Liver (tissue), 9 donors: ENCODE data around the gene PFKL. TPM values are rescaled to one million over a fixed set of nuclear protein-coding genes. Genes with fewer than 3 reads are reported as not detected.
"Not testable (repeated sequence)": the region's sequence is repeated elsewhere in the genome, so short reads cannot be mapped to it uniquely, and the experiment has no call there.

Source experiments
- DNase-seq: peaks from one replicate; pipeline ENCODE4 v3.0.0-alpha.2; 2017; ENCODE audit warnings: low spot score
- H3K27ac ChIP-seq, 2 donors: one replicate each; pipeline ENCODE4 v1.7.0; 2013; ENCODE audit warnings: inconsistent platforms in 2 of 2, low read length in 2 of 2, control low read depth in 1 of 2, low read depth in 1 of 2, mild to moderate bottlenecking in 1 of 2
- H3K27me3 ChIP-seq, 4 donors: one replicate each; pipeline versions ENCODE4 v1.6.1 to v1.7.0; 2013; ENCODE audit warnings: low read length in 3 of 4, inconsistent platforms in 1 of 4, mild to moderate bottlenecking in 1 of 4, moderate library complexity in 1 of 4; ENCODE audit not compliant: control insufficient read depth in 4 of 4, insufficient read depth in 4 of 4
- H3K36me3 ChIP-seq, 4 donors: one replicate each; pipeline versions ENCODE4 v1.6.1 to v1.7.0; 2013; ENCODE audit warnings: low read length in 3 of 4, mild to moderate bottlenecking in 3 of 4, low read depth in 1 of 4, moderate library complexity in 1 of 4; ENCODE audit not compliant: control insufficient read depth in 4 of 4, insufficient read depth in 3 of 4
- H3K4me1 ChIP-seq, 4 donors: one replicate each; pipeline versions ENCODE4 v1.6.1 to v1.7.0; 2013; ENCODE audit warnings: low read length in 3 of 4, mild to moderate bottlenecking in 3 of 4, moderate library complexity in 1 of 4; ENCODE audit not compliant: control insufficient read depth in 4 of 4, insufficient read depth in 4 of 4
- H3K4me3 ChIP-seq, 3 donors: one replicate each; pipeline versions ENCODE4 v1.6.1 to v1.7.0; 2013; ENCODE audit warnings: low read length in 3 of 3, control low read depth in 1 of 3, low read depth in 1 of 3, mild to moderate bottlenecking in 1 of 3
- H3K9ac ChIP-seq, 2 donors: one replicate each; pipeline ENCODE4 v1.7.0; 2013; ENCODE audit warnings: low read length in 2 of 2, mild to moderate bottlenecking in 2 of 2, moderate library complexity in 2 of 2, control low read depth in 1 of 2, low read depth in 1 of 2
- H3K9me3 ChIP-seq, 4 donors: one replicate each; pipeline versions ENCODE4 v1.6.1 to v1.7.0; 2013; ENCODE audit warnings: low read length in 3 of 4; ENCODE audit not compliant: control insufficient read depth in 4 of 4
- EGR1 ChIP-seq, 2 donors: IDR thresholded peaks; 2 replicates each; pipeline ENCODE4 v1.6.1; 2016 to 2018; ENCODE audit warnings: antibody characterized with exemption in 2 of 2, low read depth in 2 of 2
- FOXA1 ChIP-seq: IDR thresholded peaks from 2 replicates; pipeline ENCODE4 v1.6.1; 2016; ENCODE audit warnings: antibody characterized with exemption
- FOXA2 ChIP-seq: IDR thresholded peaks from 2 replicates; pipeline ENCODE4 v1.6.1; 2016; ENCODE audit warnings: antibody characterized with exemption
- GABPA ChIP-seq, 2 donors: IDR thresholded peaks in 1 of 2; conservative IDR thresholded peaks in 1 of 2; 2 replicates each; pipeline ENCODE4 v1.6.1; 2016; ENCODE audit warnings: antibody characterized with exemption in 2 of 2, mild to moderate bottlenecking in 1 of 2, moderate library complexity in 1 of 2
- HNF4A ChIP-seq, 2 donors: conservative IDR thresholded peaks; 2 replicates each; pipeline ENCODE4 v1.6.1; 2016; ENCODE audit warnings: antibody characterized with exemption in 2 of 2, mild to moderate bottlenecking in 2 of 2
- HNF4G ChIP-seq: IDR thresholded peaks from 2 replicates; pipeline ENCODE4 v1.6.1; 2016; ENCODE audit warnings: antibody characterized with exemption
- JUND ChIP-seq, 2 donors: IDR thresholded peaks; 2 replicates each; pipeline ENCODE4 v1.6.1; 2016; ENCODE audit warnings: antibody characterized with exemption in 2 of 2
- NR2F2 ChIP-seq: IDR thresholded peaks from 2 replicates; pipeline ENCODE4 v1.6.1; 2016; ENCODE audit warnings: antibody characterized with exemption
- RAD21 ChIP-seq, 2 donors: IDR thresholded peaks; 2 replicates each; pipeline ENCODE4 v1.6.1; 2016; ENCODE audit warnings: antibody characterized with exemption in 2 of 2, mild to moderate bottlenecking in 2 of 2
- RXRA ChIP-seq, 2 donors: IDR thresholded peaks; 2 replicates each; pipeline ENCODE4 v1.6.1; 2017 to 2018; ENCODE audit warnings: antibody characterized with exemption in 2 of 2, mild to moderate bottlenecking in 1 of 2
- SP1 ChIP-seq: IDR thresholded peaks from 2 replicates; pipeline ENCODE4 v1.6.1; 2018; ENCODE audit warnings: antibody characterized with exemption, mild to moderate bottlenecking
- TAF1 ChIP-seq: conservative IDR thresholded peaks from 2 replicates; pipeline ENCODE4 v1.6.1; 2016; ENCODE audit warnings: antibody characterized with exemption, mild to moderate bottlenecking
- YY1 ChIP-seq: IDR thresholded peaks from 2 replicates; pipeline ENCODE4 v1.6.1; 2016; ENCODE audit warnings: antibody characterized with exemption, mild to moderate bottlenecking
- WGBS: extraction: QIAGEN DNeasy Blood & Tissue Kit; methylation state at CpG from one replicate; pipeline ENCODE4 v1.1.7; 2013; 5-methylcytosine and 5-hydroxymethylcytosine counted together
- polyA plus RNA-seq, 2 donors: library from polyadenylated mRNA; stranded (reverse) in 1 of 2; unstranded in 1 of 2; fragments of 200-250 nt in 1 of 2; fragments of >200 nt in 1 of 2; fragmentation: Nextera tagmentation in 1 of 2; extraction: Ambion mirVana in 1 of 2; gene quantifications; one replicate each; pipeline versions ENCODE4 v1.2.1 to v1.2.3, GENCODE V29; 2013 to 2015
- total RNA-seq, 2 donors: library from RNA; depleted of rRNA; stranded (reverse); fragments of >200 nt; gene quantifications; one replicate each; pipeline ENCODE4 v1.2.3, GENCODE V29; 2014
- TF ChIP-seq, protein P1 (sequence below): IDR thresholded peaks from 2 replicates; pipeline ENCODE4 v1.6.1; 2016; ENCODE audit warnings: antibody characterized with exemption
- TF ChIP-seq, protein P2 (sequence below): IDR thresholded peaks from 2 replicates; pipeline ENCODE4 v1.6.1; 2016; ENCODE audit warnings: antibody characterized with exemption
- TF ChIP-seq, protein P3 (sequence below): fragments of 150-350 bp; IDR thresholded peaks from 2 replicates; pipeline ENCODE4 v1.5.1; 2017; ENCODE audit warnings: improper control_type of control experiment, low read depth, low read length; ENCODE audit not compliant: missing input control
- TF ChIP-seq, protein P4 (sequence below): IDR thresholded peaks from 2 replicates; pipeline ENCODE4 v1.6.1; 2016; ENCODE audit warnings: antibody characterized with exemption
- TF ChIP-seq, protein P5 (sequence below): IDR thresholded peaks from 2 replicates; pipeline ENCODE4 v1.6.1; 2016; ENCODE audit warnings: antibody characterized with exemption, mild to moderate bottlenecking
- donor health status: healthy.
- donor health status: healthy.
- donor health status: healthy.
- donor health status: healthy.
- donor health status: healthy.

PFKL gene
- total and polyA plus RNA-seq, 4 donors, result 48.1 to 98.4 (median 81.0) TPM

DNA sequence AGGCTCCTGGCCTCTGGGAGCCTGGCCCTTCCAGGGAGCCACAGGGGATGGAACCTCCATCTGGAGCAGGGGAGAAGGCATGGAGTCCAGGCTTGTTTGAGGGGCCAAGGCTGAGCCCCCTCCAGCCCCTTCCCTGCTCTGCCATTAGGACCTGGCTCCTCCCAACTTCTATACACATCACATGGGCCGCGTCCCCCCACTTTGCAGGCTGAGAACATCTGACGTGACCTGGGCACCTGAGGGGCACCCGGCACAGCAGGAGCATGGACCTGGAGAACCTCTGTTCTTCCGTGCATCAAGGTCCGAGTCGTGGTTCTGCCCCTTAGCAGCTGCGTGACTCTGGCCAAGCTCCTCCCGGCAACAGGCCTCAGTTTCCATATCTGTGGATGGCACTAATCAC is 18.1 kb upstream of the PFKL start:
- Histone ChIP-seq H3K9me3 (no peaks in the 10 kb centered on the region), H3K27me3 (no peaks in the 10 kb centered on the region), H3K4me1 (no peaks in the 10 kb centered on the region), H3K9ac (no peak overlapping the region), H3K27ac (no peak overlapping the region), H3K4me3 (no peak overlapping the region), H3K36me3 (no peaks in the 10 kb centered on the region)
- no peak for DNase-seq
- TF ChIP-seq NR2F2 (no peak), RAD21 (IDR thresholded peaks at IDR 0.05) (no peak), RXRA (IDR thresholded peaks at IDR 0.05) (no peak), TAF1 (no peak), EGR1 (IDR thresholded peaks at IDR 0.05; ENCODE audit: low read depth in 2 of 2) (no peak), FOXA1 (no peak)
- TF ChIP-seq, protein P1, sequence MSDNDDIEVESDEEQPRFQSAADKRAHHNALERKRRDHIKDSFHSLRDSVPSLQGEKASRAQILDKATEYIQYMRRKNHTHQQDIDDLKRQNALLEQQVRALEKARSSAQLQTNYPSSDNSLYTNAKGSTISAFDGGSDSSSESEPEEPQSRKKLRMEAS, result no peak
- WGBS, result 97% methylated on average over 9 of the region's 9 CpGs

- Histone ChIP-seq H3K4me3 (no peak overlapping the region), H3K4me1 (no peaks in the 10 kb centered on the region), H3K27ac (no peak overlapping the region), H3K9ac (no peak overlapping the region), H3K9me3 (no peaks in the 10 kb centered on the region), H3K27me3 (no peaks in the 10 kb centered on the region), H3K36me3 (no peaks in the 10 kb centered on the region)
- DNase-seq, result no peak
- TF ChIP-seq FOXA1, result no peak
- TF ChIP-seq NR2F2, result no peak
- TF ChIP-seq, protein P2, sequence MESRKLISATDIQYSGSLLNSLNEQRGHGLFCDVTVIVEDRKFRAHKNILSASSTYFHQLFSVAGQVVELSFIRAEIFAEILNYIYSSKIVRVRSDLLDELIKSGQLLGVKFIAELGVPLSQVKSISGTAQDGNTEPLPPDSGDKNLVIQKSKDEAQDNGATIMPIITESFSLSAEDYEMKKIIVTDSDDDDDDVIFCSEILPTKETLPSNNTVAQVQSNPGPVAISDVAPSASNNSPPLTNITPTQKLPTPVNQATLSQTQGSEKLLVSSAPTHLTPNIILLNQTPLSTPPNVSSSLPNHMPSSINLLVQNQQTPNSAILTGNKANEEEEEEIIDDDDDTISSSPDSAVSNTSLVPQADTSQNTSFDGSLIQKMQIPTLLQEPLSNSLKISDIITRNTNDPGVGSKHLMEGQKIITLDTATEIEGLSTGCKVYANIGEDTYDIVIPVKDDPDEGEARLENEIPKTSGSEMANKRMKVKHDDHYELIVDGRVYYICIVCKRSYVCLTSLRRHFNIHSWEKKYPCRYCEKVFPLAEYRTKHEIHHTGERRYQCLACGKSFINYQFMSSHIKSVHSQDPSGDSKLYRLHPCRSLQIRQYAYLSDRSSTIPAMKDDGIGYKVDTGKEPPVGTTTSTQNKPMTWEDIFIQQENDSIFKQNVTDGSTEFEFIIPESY, result no peak
- TF ChIP-seq, protein P3, sequence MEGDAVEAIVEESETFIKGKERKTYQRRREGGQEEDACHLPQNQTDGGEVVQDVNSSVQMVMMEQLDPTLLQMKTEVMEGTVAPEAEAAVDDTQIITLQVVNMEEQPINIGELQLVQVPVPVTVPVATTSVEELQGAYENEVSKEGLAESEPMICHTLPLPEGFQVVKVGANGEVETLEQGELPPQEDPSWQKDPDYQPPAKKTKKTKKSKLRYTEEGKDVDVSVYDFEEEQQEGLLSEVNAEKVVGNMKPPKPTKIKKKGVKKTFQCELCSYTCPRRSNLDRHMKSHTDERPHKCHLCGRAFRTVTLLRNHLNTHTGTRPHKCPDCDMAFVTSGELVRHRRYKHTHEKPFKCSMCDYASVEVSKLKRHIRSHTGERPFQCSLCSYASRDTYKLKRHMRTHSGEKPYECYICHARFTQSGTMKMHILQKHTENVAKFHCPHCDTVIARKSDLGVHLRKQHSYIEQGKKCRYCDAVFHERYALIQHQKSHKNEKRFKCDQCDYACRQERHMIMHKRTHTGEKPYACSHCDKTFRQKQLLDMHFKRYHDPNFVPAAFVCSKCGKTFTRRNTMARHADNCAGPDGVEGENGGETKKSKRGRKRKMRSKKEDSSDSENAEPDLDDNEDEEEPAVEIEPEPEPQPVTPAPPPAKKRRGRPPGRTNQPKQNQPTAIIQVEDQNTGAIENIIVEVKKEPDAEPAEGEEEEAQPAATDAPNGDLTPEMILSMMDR, result no peak
- no peak for TF ChIP-seq JUND (IDR thresholded peaks at IDR 0.05)
- no peak for TF ChIP-seq RAD21 (IDR thresholded peaks at IDR 0.05)
- no peak for TF ChIP-seq EGR1 (IDR thresholded peaks at IDR 0.05; ENCODE audit: low read depth in 2 of 2)
- TF ChIP-seq, protein P4, sequence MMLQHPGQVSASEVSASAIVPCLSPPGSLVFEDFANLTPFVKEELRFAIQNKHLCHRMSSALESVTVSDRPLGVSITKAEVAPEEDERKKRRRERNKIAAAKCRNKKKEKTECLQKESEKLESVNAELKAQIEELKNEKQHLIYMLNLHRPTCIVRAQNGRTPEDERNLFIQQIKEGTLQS, result no peak
- no peak for TF ChIP-seq FOXA2
- TF ChIP-seq, protein P1, result no peak
- no peak for TF ChIP-seq TAF1
- TF ChIP-seq GABPA (IDR thresholded peaks at IDR 0.05 in 1 of 2, conservative IDR thresholded peaks at IDR 0.05 in 1 of 2), result no peak
- no peak for TF ChIP-seq HNF4A (conservative IDR thresholded peaks at IDR 0.05)
- TF ChIP-seq HNF4G, result no peak
- no peak for TF ChIP-seq YY1
- TF ChIP-seq, protein P5, sequence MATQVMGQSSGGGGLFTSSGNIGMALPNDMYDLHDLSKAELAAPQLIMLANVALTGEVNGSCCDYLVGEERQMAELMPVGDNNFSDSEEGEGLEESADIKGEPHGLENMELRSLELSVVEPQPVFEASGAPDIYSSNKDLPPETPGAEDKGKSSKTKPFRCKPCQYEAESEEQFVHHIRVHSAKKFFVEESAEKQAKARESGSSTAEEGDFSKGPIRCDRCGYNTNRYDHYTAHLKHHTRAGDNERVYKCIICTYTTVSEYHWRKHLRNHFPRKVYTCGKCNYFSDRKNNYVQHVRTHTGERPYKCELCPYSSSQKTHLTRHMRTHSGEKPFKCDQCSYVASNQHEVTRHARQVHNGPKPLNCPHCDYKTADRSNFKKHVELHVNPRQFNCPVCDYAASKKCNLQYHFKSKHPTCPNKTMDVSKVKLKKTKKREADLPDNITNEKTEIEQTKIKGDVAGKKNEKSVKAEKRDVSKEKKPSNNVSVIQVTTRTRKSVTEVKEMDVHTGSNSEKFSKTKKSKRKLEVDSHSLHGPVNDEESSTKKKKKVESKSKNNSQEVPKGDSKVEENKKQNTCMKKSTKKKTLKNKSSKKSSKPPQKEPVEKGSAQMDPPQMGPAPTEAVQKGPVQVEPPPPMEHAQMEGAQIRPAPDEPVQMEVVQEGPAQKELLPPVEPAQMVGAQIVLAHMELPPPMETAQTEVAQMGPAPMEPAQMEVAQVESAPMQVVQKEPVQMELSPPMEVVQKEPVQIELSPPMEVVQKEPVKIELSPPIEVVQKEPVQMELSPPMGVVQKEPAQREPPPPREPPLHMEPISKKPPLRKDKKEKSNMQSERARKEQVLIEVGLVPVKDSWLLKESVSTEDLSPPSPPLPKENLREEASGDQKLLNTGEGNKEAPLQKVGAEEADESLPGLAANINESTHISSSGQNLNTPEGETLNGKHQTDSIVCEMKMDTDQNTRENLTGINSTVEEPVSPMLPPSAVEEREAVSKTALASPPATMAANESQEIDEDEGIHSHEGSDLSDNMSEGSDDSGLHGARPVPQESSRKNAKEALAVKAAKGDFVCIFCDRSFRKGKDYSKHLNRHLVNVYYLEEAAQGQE, result no peak
- no peak for TF ChIP-seq SP1
- no peak for TF ChIP-seq RXRA (IDR thresholded peaks at IDR 0.05)
- WGBS, result 92% methylated on average over 9 of the region's 9 CpGs
These were observed 17.5 kb upstream of the PFKL start for GRCh38 chr21:44282370-44282769.

DNA sequence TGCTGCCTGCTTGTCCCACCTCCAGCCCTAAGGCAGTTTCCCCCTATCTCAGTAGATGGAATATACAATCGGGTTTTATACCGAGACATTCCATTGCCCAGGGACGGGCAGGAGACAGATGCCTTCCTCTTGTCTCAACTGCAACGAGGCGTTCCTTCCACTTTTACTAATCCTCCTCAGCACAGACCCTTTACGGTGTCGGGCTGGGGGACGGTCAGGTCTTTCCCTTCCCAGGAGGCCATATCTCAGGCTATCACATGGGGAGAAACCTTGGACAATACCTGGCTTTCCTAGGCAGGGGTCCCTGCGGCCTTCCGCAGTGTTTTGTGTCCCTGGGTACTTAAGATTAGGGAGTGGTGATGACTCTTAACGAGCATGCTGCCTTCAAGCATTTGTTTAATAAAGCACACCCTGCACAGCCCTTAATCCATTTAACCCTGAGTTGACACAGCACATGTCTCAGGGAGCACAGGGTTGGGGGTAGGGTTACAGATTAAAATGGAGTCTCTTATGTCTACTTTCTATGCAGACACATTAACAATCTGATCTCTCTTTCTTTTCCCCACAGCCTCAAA is 16.6 kb upstream of the PFKL start:
- not testable (repeated sequence) for H3K9ac ChIP-seq, H3K27ac ChIP-seq, H3K27me3 ChIP-seq, H3K9me3 ChIP-seq, H3K4me3 ChIP-seq, H3K36me3 ChIP-seq, H3K4me1 ChIP-seq, DNase-seq
- WGBS, result 84% methylated on average over 11 of the region's 11 CpGs
